GM12892 (cell line): Measurements from ENCODE around the gene CBFA2T3.

Experiments
- DNase-seq: peaks from one replicate; pipeline ENCODE4 v3.0.0; 2011; ENCODE audit not compliant: insufficient read length
- FAIRE-seq: peaks from 2 replicates; lab custom pipeline; 2011; peaks lifted over from hg19 to GRCh38; lab: Jason Lieb, UNC
- POLR2A ChIP-seq: IDR thresholded peaks from 2 replicates; pipeline ENCODE4 v1.6.1; 2011; ENCODE audit warnings: low read depth, low read length, control low read depth
- POLR2AphosphoS5 ChIP-seq: IDR thresholded peaks from 2 replicates; pipeline ENCODE4 v1.6.1; 2011; ENCODE audit warnings: low read depth, low read length, control low read depth
- TAF1 ChIP-seq: IDR thresholded peaks from 2 replicates; pipeline ENCODE4 v1.6.1; 2011; ENCODE audit warnings: low read depth, mild to moderate bottlenecking, control low read depth, low read length, borderline replicate concordance

The CBFA2T3 gene

DNA sequence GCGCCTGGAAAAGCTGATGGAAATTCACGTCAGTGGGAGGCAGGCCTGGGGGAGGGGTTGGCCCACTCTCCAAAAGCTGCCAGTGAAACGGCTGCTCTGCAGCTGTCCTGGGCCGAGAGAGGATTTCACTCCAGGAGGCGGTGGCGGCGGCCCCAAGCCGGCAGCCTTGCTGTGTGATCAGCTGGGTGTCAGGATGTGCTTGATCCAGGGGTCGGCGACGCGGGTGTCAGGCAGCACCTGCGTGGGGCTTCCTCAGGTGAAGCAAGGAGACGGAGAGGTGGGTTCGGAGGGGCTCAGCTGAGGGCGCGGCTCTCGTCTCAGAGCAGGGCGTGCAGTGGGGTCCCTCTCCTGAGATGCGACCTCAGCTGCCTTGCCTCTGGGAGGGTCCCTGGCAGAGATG lies 7.0 kb downstream of the CBFA2T3 start:
- FAIRE-seq = no peak
- DNase-seq = no peak
- TF ChIP-seq POLR2A (no peak), POLR2AphosphoS5 (no peak), TAF1 (no peak)

DNA sequence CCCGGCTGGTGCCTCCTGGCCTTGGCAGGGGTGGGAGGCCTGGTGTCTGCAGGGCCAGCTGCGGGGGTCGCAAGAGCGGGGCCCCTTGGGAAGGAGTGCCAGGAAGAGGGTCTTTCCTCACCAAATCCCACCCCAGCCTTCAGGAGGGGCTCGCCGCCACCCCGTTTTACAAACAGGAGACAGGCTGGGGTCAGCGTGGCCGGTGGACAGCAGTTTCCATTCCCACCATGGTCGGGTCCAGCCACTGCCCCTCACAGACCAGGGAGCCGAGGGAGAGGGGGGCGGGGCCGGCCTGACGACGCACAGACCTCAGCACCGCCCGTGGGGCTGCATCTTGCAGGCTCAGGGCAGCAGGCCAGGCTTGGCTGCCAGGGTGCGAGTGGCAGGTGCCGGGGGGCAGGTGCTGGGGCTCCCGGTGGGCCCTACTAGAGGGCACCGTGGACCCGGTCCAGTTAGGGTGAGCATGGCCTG lies 7.6 kb downstream of the CBFA2T3 start:
- TF ChIP-seq POLR2A = no peak
- no peak for TF ChIP-seq TAF1
- TF ChIP-seq POLR2AphosphoS5 = no peak
- FAIRE-seq = no peak

DNA sequence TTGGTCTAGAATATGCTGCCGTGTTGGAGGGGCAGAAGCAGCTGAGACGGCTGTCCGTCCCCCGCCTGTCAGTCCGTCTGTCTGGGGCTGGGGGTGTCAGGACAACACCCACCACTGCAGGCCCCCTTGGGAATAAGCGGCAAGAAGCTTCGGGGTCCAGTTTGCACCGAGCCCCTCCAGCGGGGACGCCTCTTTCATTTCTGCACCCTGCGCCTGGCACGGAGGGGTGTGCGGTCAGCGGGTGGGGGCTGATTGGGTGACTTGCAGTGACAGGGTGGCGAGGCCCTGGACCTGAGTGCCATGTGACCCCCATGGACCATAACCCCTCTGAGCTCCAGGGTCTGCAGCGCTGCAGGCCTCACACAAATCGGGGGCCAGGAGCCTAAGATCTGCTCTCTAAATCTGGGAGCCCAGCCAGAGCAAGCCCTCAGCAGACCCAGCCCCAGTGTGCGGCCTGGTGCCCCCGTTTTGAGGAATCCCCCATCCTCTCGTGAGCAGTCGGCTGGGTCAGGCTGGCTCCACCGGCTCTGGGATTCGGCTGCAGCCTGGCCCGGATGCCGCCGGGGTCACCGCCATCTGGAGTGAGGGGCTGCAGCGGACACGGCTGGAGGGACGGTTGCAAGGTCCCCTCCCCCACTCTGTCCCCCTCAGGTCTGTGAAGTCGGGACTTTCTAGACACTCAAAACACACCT lies 8.3 kb downstream of the CBFA2T3 start:
- TF ChIP-seq POLR2A (peak; percentile 28), POLR2AphosphoS5 (0 out of 2 replicates have a peak, but pooled peaks have one; percentile 13), TAF1 (no peak)
- no peak for DNase-seq

More for the DNA sequence above, 7.6 kb downstream of the CBFA2T3 start:
- DNase-seq = no peak

DNA sequence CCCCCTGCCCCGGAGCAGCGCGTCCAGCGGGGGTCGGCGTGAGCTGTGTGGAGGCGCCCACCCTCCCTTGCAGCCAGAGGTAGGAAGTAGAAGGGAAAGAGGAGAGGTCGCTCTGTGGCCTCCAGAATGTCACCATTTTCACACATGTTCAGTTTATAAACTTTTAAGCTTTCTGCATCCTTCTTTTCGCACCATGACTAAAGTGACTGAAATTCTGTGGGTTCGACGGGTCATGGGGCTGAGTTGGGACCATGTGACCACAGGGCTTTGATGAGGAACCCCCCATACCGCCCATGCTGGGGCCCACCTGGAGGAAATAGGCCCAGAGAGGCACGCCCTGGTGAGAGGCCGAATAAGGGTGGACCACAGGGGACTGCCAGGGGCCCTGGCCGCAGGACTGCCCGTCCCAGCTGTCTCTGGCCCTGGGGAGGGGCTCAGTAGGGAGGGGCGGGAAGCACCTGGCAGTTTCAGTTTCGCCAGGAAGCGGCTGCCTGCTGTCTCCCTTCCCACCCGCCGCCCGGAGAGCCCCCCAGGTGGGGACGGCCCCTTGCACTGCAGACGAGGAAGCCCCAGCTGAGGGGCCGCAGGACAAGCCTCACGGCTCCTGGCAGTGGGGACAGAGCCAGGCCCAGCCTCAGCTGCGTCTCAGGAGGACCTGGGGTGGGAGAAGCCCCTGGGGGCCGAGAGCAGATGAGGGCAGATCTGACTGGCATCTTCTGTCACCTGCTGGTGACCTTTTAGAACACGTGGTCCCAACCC lies 9.0 kb downstream of the CBFA2T3 start:
- DNase-seq = peak; percentile 91
- no peak for TF ChIP-seq TAF1
- TF ChIP-seq POLR2AphosphoS5 = peak; percentile 74
- FAIRE-seq = peak; percentile 98

More for the DNA sequence above, 8.3 kb downstream of the CBFA2T3 start:
- FAIRE-seq = peak; percentile 84

DNA sequence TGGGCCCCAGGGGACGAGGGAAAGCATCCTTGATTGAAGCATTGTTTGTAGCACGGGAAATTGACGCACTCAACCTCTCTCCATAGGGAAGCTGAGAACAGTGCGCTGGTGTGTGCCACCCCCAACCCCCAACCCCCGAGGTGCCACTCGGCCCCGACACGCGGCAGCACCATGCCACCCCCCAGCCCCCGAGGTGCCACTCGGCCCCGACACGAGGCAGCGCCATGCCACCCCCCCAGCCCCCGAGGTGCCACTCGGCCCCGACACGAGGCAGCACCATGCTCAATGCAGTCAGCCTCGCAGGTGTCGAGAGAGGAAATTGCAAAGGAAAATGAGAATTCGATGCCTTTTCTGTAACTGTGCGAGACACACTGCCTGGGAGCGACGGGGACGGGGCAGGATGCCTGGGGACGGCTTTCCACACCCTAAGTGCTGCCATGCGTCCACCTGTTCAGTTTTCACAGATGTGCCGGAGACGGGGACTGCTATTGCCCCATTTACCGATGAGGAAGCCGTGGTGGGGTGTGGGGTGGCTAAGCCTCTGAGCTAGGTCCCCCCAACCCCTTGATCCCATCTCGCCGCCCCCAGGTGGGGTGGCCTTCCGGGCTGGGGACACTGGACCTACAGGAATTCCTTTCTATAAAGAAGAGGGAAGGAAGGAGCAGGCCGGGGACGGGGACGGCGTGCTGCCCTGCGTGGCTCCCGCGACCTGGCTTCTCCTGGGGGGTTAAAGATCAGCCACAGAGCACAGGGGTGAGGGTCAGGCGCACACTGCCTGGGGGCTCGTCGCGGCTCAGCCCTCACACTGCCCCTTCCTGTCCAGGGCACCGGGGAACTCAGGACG lies 9.8 kb downstream of the CBFA2T3 start:
- FAIRE-seq = peak; percentile 82
- DNase-seq = no peak
- TF ChIP-seq POLR2AphosphoS5 (no peak), TAF1 (no peak), POLR2A (no peak)

DNA sequence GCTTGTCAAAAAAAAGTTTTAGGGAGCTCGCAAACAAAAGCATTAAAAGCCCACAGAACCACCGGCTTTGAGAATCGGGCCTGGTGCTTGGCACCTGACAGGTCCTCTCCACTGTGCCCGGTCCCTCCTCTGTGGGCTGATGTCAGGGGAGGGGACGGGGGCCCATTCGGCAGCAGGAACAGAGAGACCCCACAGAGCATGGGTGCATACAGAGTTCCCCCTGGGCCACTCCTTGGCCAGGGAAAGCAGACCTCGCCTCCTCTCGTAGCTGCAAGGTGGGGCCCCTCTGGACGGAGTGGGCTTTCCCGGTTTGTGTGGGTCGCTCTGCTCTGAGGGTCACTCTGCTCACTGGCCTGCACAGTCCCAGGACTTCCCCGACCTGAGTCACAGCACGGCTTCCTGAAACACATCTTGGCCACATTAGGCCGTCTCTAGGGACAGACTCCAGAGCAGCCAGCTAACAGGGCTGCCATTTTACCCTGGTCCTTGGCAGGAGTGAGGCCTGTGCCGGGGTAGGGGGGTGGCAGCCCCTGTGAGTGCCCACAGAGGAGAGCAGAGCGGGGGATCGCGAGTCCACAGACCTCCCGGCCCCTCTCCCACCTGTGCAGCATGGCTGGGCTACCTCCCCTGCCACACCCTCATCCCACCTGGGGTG lies 11.1 kb downstream of the CBFA2T3 start:
- TF ChIP-seq TAF1 = no peak
- no peak for TF ChIP-seq POLR2A
- TF ChIP-seq POLR2AphosphoS5 = no peak
- DNase-seq = no peak
- peak; percentile 83 for FAIRE-seq

DNA sequence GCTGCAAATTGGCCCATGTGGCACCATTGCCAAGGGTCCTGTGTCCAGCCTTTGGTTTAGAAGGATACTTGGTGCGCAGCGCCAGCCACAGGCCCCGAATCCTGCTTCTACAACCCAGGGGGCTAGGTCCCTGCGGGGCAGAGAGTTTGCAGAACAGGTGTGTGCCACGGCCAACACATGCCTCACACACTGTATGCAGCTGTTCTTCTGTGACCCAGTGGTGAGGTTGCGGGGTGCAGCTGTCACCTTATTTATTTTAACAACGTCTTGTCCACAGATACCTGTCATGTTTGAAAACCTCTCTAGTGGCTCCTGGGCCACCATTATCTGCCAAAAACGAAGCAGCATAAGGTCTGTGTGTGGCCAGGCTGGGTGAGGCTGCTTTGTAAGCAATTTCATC lies 11.6 kb downstream of the CBFA2T3 start:
- FAIRE-seq (peak; percentile 53), DNase-seq (no peak)
- TF ChIP-seq POLR2A (no peak), POLR2AphosphoS5 (no peak), TAF1 (no peak)

DNA sequence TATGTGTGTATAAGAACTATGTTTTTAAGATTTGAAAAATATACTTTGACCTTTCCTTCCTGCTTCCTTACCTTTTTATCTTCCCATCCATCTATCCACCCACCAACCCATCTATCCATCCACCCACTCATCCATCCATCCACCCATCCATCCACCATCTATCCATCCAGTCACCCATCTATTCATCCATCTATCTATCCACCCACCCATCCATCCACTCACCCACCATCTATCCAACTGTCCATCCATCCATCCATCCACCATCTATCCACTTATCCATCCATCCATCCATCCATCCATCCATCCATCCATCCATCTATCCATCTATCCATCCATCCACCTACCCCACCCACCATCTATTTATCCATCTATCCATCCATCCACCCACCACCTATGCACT lies 12.4 kb downstream of the CBFA2T3 start:
- no peak for DNase-seq
- TF ChIP-seq POLR2A = no peak
- FAIRE-seq = no peak

DNA sequence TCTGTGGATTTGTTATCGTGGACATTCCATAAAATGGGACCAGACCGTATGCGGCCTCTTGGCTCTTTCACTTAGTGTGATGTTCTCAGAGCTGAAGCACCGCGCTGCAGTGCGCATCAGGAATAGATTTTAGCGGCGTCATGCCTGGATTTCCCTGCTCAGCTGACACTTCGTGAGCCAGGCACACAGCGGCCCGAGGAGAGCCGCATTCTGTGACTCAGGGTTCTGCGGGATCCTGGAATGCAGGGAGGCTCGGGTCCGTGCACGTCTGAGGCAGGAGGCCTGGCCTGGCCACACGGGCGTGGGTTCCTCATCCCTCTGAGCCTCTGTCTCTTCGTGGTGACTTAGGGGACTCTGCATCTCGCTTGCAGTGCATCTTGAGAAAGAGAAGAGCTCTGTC lies 13.4 kb downstream of the CBFA2T3 start:
- DNase-seq (no peak), FAIRE-seq (no peak)
- TF ChIP-seq POLR2AphosphoS5 = no peak
- no peak for TF ChIP-seq POLR2A
- TF ChIP-seq TAF1 = no peak

DNA sequence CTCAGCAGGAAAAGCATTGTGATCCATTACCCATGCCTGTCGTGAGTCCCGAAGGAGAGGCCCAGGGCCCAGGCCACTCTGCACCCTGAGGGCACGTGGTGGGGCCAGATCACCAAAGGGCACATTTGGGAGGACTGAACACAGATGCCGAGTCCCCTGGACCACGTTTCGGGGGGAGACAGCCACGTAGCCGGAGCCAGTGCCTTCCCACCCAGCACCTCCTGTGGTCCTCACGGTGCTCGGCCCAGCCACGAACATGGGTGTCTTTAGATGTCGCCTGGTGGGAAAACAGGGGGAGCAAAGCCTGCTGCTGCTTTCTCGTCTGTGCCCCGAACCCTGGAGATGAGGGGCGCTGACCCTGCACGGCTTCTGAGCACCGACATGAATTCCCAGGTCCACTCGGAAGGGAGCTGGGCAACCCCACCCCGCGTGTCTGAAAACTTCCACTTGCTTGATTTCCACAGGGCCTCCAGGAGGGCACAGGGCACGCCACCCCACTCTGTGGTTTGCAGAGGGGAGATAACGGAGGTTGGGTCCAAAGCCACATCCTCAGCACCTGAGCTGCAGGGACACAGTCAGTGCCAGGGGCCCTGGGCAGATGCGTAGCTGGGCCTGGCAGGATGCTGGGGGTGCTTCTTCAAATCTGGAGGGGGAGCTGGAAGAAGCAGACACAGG lies 14.4 kb downstream of the CBFA2T3 start:
- DNase-seq (no peak), FAIRE-seq (no peak)
- TF ChIP-seq POLR2A = no peak
- no peak for TF ChIP-seq POLR2AphosphoS5
- no peak for TF ChIP-seq TAF1

DNA sequence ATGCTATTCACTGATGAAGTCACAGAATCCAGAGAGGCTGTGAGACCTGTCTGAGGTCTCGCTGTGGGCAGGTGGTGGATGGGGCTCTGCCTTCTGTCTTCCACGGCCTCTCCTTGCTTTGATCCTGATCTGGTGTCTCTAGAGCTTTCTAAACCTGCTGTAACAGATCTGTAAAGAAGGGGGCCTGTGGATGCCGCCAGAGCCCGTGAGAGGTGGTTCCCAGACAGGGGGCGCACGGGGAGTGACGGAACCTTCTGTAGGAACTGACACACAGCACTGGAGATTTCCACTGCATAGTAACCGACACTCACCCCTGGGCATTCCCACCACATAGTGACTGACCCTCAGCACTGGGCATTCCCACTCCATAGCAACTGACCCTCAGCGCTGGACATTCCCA lies 16.0 kb downstream of the CBFA2T3 start:
- no peak for FAIRE-seq
- DNase-seq = no peak
- TF ChIP-seq POLR2A = no peak
- TF ChIP-seq TAF1 = no peak
- no peak for TF ChIP-seq POLR2AphosphoS5
